HCT116 (cell line): ENCODE results near the gene MAPK8IP3. TPM values are rescaled to one million over a fixed set of nuclear protein-coding genes. Genes with fewer than 3 reads are reported as not detected.
A peak's percentile ranks its signal among the peaks of the same experiment; 100 is the strongest.

Experiments
- ATAC-seq: fragments of 200-7000 bp; cut with Tn5 transposase; 2 replicates; pipeline ENCODE4 v1.9.1; 2020; ENCODE audit warnings: mild to moderate bottlenecking, moderate library complexity
- BruUV-seq: library from RNA; stranded (reverse); fragments of 400-500 nt; replicated peaks from 2 replicates; lab custom pipeline; 2021; lab: Mats Ljungman, UMichigan
- CTCF ChIA-PET: fragments of 300-600 bp; sonication (Branson Sonifier 250); formaldehyde crosslinking; loops from one replicate; lab custom pipeline; 2021; ENCODE audit warnings: antibody characterized with exemption; lab: Charles Lee
- POLR2A ChIA-PET: fragments of 300-600, 350-600 bp; sonication (Branson Sonifier 250); formaldehyde crosslinking; loops from one replicate; lab custom pipeline; 2021; ENCODE audit warnings: antibody characterized with exemption; lab: Charles Lee
- RAD21 ChIA-PET, 2 experiments: fragments of 300-600 bp; sonication (Branson Sonifier 250); formaldehyde crosslinking; loops; one replicate each; lab custom pipeline; 2023; ENCODE audit warnings: low total read pairs in 2 of 2; ENCODE audit not compliant: uncharacterized antibody in 2 of 2, unreplicated experiment in 2 of 2, low non-redundant PET in 1 of 2; lab: Charles Lee
- DNase-seq: peaks from one replicate; pipeline ENCODE4 v3.0.0-alpha.2; 2010; ENCODE audit warnings: low read depth, low spot score
- H2AFZ ChIP-seq: fragments of 200-600 bp; shearing (Covaris generic), sonication (generic); 2 replicates; pipeline ENCODE4 v1.6.1; 2017; ENCODE audit warnings: low read depth, mixed run types, mixed read lengths, antibody characterized with exemption, low read length; ENCODE audit not compliant: poor library complexity, severe bottlenecking
- H3K27ac ChIP-seq: 2 replicates; pipeline ENCODE4 v1.5.1; 2012; ENCODE audit warnings: low read depth, low read length
- H3K27me3 ChIP-seq: fragments of 200-600 bp; sonication (generic); 2 replicates; pipeline ENCODE4 v1.6.1; 2016; ENCODE audit warnings: mixed run types, low read length, mixed read lengths; ENCODE audit not compliant: insufficient read depth
- H3K36me3 ChIP-seq, 2 experiments: fragments of 200-500 bp in 1 of 2; fragments of 200-600 bp in 1 of 2; sonication (Bioruptor generic) in 1 of 2; sonication (generic) in 1 of 2; 2 replicates each; pipeline versions ENCODE4 v1.5.1 to v1.6.1; 2014 to 2016; ENCODE audit warnings: low read length in 2 of 2, inconsistent platforms in 1 of 2, mixed read lengths in 1 of 2, mixed run types in 1 of 2; ENCODE audit not compliant: insufficient read depth in 2 of 2, control insufficient read depth in 1 of 2
- H3K4me1 ChIP-seq, 2 experiments: fragments of 200-600 bp in 1 of 2; sonication (generic) in 1 of 2; 2 replicates each; pipeline versions ENCODE4 v1.5.1 to v1.6.1; 2012 to 2017; ENCODE audit warnings: low read length in 2 of 2, inconsistent platforms in 1 of 2, mild to moderate bottlenecking in 1 of 2, mixed read lengths in 1 of 2, mixed run types in 1 of 2, moderate library complexity in 1 of 2; ENCODE audit not compliant: insufficient read depth in 2 of 2, control insufficient read depth in 1 of 2
- H3K4me2 ChIP-seq: fragments of 200-600 bp; sonication (generic); 2 replicates; pipeline ENCODE4 v1.6.1; 2017; ENCODE audit warnings: mixed run types, low read length, mixed read lengths
- H3K4me3 ChIP-seq, 2 experiments: fragments of 200-600 bp in 1 of 2; sonication (generic) in 1 of 2; replicated peaks in 1 of 2; 2 replicates each; pipeline ENCODE4 v1.5.1; 2011 to 2016; ENCODE audit warnings: low read length in 2 of 2, control low read depth in 1 of 2, low read depth in 1 of 2, mild to moderate bottlenecking in 1 of 2, mixed read lengths in 1 of 2, mixed run types in 1 of 2
- H3K79me2 ChIP-seq: fragments of 200-600 bp; sonication (generic); 2 replicates; pipeline ENCODE4 v1.6.1; 2017; ENCODE audit warnings: mild to moderate bottlenecking, mixed run types, low read length, moderate library complexity, mixed read lengths; ENCODE audit not compliant: insufficient read depth
- H3K9ac ChIP-seq: fragments of 200-600 bp; sonication (generic); 2 replicates; pipeline ENCODE4 v1.6.1; 2016; ENCODE audit warnings: low read length, mixed read lengths
- H3K9me2 ChIP-seq: fragments of 200-600 bp; sonication (generic), shearing (Covaris generic); 2 replicates; pipeline ENCODE4 v1.6.1; 2017; ENCODE audit warnings: mixed run types, mild to moderate bottlenecking, moderate library complexity; ENCODE audit not compliant: insufficient read depth
- H3K9me3 ChIP-seq, 2 experiments: fragments of 200-500 bp in 1 of 2; fragments of 200-600 bp in 1 of 2; sonication (Bioruptor generic) in 1 of 2; sonication (generic) in 1 of 2; 2 replicates each; pipeline ENCODE4 v1.6.1; 2014 to 2017; ENCODE audit warnings: low read length in 2 of 2, mixed read lengths in 2 of 2, inconsistent platforms in 1 of 2, low read depth in 1 of 2, mild to moderate bottlenecking in 1 of 2, mixed run types in 1 of 2, moderate library complexity in 1 of 2; ENCODE audit not compliant: control insufficient read depth in 1 of 2, insufficient read depth in 1 of 2
- H4K20me1 ChIP-seq: fragments of 200-600 bp; sonication (generic), shearing (Covaris generic); 2 replicates; pipeline ENCODE4 v1.6.1; 2017; ENCODE audit warnings: mixed run types, mild to moderate bottlenecking, moderate library complexity; ENCODE audit not compliant: insufficient read depth
- ATF3 ChIP-seq: IDR thresholded peaks from 2 replicates; pipeline ENCODE4 v1.6.1; 2012
- CBX3 ChIP-seq: IDR thresholded peaks from 2 replicates; pipeline ENCODE4 v1.6.1; 2012; ENCODE audit warnings: low read depth
- CEBPB ChIP-seq: IDR thresholded peaks from 2 replicates; pipeline ENCODE4 v1.6.1; 2012; ENCODE audit warnings: low read depth
- ELF1 ChIP-seq: IDR thresholded peaks from 2 replicates; pipeline ENCODE4 v1.6.1; 2012; ENCODE audit warnings: low read depth, borderline replicate concordance
- FOSL1 ChIP-seq: IDR thresholded peaks from 2 replicates; pipeline ENCODE4 v1.6.1; 2012; ENCODE audit warnings: low read depth
- MAX ChIP-seq: IDR thresholded peaks from 2 replicates; pipeline ENCODE4 v1.6.1; 2012
- POLR2A ChIP-seq: IDR thresholded peaks from 2 replicates; pipeline ENCODE4 v1.7.0; 2011; ENCODE audit warnings: borderline replicate concordance; ENCODE audit not compliant: insufficient read depth, insufficient read length; ENCODE audit errors: extremely low read depth
- SIN3A ChIP-seq: IDR thresholded peaks from 2 replicates; pipeline ENCODE4 v1.6.1; 2012; ENCODE audit warnings: low read depth
- intact Hi-C: fragments of 100-400 bp; cut with micrococcal nuclease; formaldehyde crosslinking; loops from 2 replicates; pipeline ENCODE4 v1.10.0; 2022
- total RNA-seq: library from RNA; stranded (reverse); gene quantifications from one replicate; pipeline ENCODE4 v1.2.1, GENCODE V29; 2021; ENCODE audit not compliant: unreplicated experiment

MAPK8IP3 gene
- total RNA-seq, 1 experiment from 2014 or later = 75.3 TPM

GRCh38 chr16:1689853-1690252 is 16.1 kb upstream of the MAPK8IP3 start:
- ChIA-PET CTCF (no interaction called here), RAD21 (no interaction called here), POLR2A (interaction anchor here (1.0 kb wide), 1 partner anchor 12 kb away, joined by 4 read pairs; the partner anchor contains the start of gene JPT2)
- Histone ChIP-seq H3K4me3 (no peak overlapping the region), H3K4me1 (peaks cover 36 to 69% of the 10 kb centered on the region in 2 experiments), H3K9me3 (no peaks in the 10 kb centered on the region), H3K9ac (peak overlapping the region; percentile 35), H3K27ac (peak overlapping the region; percentile 49), H3K9me2 (no peaks in the 10 kb centered on the region), H3K79me2 (peaks cover 100% of the 10 kb centered on the region), H3K4me2 (peak overlapping the region; percentile 59), H4K20me1 (peaks cover 5% of the 10 kb centered on the region; the same call in 1 of the 2 replicates), H3K36me3 (peaks cover 34 to 73% of the 10 kb centered on the region in 2 experiments), H3K27me3 (no peaks in the 10 kb centered on the region), H2AFZ (no peak overlapping the region)
- DNase-seq (no peak), ATAC-seq (no peak; the same call in 1 of the 2 replicates)
- TF ChIP-seq ELF1 (no peak), SIN3A (no peak), FOSL1 (no peak), CBX3 (no peak), ATF3 (no peak), CEBPB (no peak)
- BruUV-seq = no TSS peak
- intact Hi-C loops = no loop called here

- Histone ChIP-seq H3K4me3 (no peak overlapping the region), H3K79me2 (peaks cover 99% of the 10 kb centered on the region), H3K36me3 (peaks cover 32 to 72% of the 10 kb centered on the region in 2 experiments), H3K4me2 (peak overlapping the region; percentile 34), H2AFZ (no peak overlapping the region), H3K27ac (no peak overlapping the region), H3K9me3 (no peaks in the 10 kb centered on the region), H3K27me3 (no peaks in the 10 kb centered on the region), H3K9ac (peak overlapping the region; percentile 12; the same call in 1 of the 2 replicates), H3K4me1 (peaks cover 36 to 62% of the 10 kb centered on the region in 2 experiments), H3K9me2 (no peaks in the 10 kb centered on the region), H4K20me1 (peaks cover 5% of the 10 kb centered on the region; the same call in 1 of the 2 replicates)
- ChIA-PET CTCF (interaction anchor here (2.1 kb wide), 1 partner anchor 15 kb away, joined by 9 read pairs; the partner anchor contains the start of gene MAPK8IP3), POLR2A (no interaction called here), RAD21 (no interaction called here)
- no peak for DNase-seq
- BruUV-seq = no TSS peak
- intact Hi-C loops = no loop called here
- ATAC-seq = no peak
- no peak for TF ChIP-seq ATF3
- no peak for TF ChIP-seq MAX
- TF ChIP-seq POLR2A = no peak
These were observed 15.2 kb upstream of the MAPK8IP3 start for GRCh38 chr16:1690810-1691209.
